ENCODE data around the gene RPL15. TPM values are rescaled to one million over a fixed set of nuclear protein-coding genes. Genes with fewer than 3 reads are reported as not detected.
"Not testable (repeated sequence)": the region's sequence is repeated elsewhere in the genome, so short reads cannot be mapped to it uniquely, and the experiment has no call there.

The RPL15 gene
- total and polyA plus RNA-seq, 3 experiments from 2014 or later: 2,200 to 4,233 (median 2,237) TPM

DNA sequence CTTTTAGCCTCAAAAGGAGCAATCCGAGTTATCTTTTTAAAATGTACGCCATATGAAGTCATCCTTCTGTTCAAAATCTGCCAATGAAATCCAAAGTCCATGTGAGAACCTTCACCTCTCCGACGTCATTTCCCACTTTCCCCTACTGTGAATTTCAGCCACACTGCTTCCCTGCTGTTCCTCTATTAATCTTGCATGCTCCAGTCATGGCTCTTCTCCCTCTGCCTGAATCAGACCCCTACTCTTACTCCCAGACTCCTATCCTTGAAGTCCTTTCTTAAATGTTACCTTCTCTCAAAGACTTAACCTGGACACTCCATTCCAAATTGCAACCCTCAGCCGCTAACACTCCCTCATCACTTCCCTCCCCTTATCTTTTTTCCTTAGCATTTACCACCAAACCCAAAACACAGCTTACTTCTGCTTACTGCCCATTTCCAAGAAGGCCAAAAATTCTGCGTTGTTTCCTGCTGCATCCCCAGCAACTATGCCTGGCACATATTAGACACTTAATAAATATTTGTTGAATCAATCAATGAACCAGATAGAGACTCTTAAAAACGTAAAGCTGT, 1.3 kb upstream of the RPL15 start:
- ChIA-PET CTCF (interaction anchor here (1.1 to 1.2 kb wide), 2 partner anchors 24 to 31 kb away, joined by 3 to 5 read pairs; no protein-coding TSS in a partner anchor), POLR2A (interaction anchor here (3.4 kb wide), 1 partner anchor 28 kb away, joined by 32 read pairs; no protein-coding TSS in a partner anchor)
- Histone ChIP-seq H3K27me3 (ENCODE audit: insufficient read depth, low read length, poor library complexity, severe bottlenecking) (no peaks in the 10 kb centered on the region), H3K36me3 (ENCODE audit: insufficient read depth, low read length) (peaks cover 17% of the 10 kb centered on the region), H3K27ac (ENCODE audit: low read depth, low read length) (no peak overlapping the region), H3K4me3 (ENCODE audit: low read length) (peak overlapping the region; percentile 94), H3K9me3 (ENCODE audit: low read length) (no peaks in the 10 kb centered on the region), H3K4me1 (ENCODE audit: insufficient read depth, low read length) (peaks cover 28% of the 10 kb centered on the region)
- Mint-ChIP-seq H3K9me3 (no peaks in the 10 kb centered on the region), H3K4me1 (peaks cover 41 to 68% (median 56%) of the 10 kb centered on the region in 3 donors), H3K27me3 (peaks cover 0 to 3% of the 10 kb centered on the region in 2 donors), H3K36me3 (peaks cover 4 to 44% (median 19%) of the 10 kb centered on the region in 3 donors), H3K27ac (peak overlapping the region in 6 of 8 donors; percentile 79 to 98 (median 96)), H3K4me3 (peak overlapping the region; percentile 98 to 100 (median 99))
- DNase-seq: no peak

DNA sequence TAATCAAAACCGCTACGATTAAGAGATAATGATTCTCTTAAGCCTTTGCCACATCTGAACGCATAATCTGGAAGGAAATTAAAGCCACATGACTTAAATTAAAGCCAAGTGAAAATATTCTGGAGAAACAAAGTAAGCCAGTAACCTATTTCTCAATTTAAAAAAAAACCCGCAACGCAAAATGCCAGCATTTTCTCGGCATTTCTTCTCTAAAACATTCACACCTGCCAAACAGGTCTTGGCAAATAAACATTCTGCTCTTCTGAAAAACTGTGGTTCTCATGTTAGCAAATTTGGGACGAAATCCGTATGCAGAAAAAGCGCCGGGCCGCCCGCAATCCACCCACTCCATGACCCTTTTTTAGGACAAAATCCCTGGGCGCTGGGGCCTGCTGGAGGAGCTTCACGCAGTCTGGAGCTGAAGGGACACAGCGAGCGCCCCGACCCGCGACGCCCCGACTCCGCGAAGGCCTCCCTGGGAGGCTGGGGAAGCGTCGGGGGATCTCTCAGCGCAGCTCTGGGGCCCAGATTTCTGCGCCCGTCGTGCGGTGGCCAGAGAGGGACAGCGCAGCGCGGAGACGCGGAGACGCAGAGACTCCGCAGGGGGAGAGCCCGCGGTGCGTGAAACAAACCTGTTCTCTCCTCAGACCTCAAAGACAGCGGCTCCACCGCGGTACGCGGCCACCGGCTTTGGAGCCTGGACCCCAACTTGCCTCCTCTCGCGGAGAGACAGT, 613 bp upstream of the RPL15 start:
- CTCF ChIA-PET: interaction anchor here (0.7 to 2.6 kb wide), 7 partner anchors 11 to 80 kb away, joined by 3 to 8 read pairs (median 5); no protein-coding TSS in a partner anchor
- Histone ChIP-seq H3K9me3 (ENCODE audit: low read length) (no peaks in the 10 kb centered on the region), H3K27me3 (ENCODE audit: insufficient read depth, low read length, poor library complexity, severe bottlenecking) (no peaks in the 10 kb centered on the region), H3K4me3 (ENCODE audit: low read length) (peak overlapping the region; percentile 94), H3K27ac (ENCODE audit: low read depth, low read length) (peak overlapping the region; percentile 88), H3K4me1 (ENCODE audit: insufficient read depth, low read length) (peaks cover 28% of the 10 kb centered on the region), H3K36me3 (ENCODE audit: insufficient read depth, low read length) (peaks cover 20% of the 10 kb centered on the region)
- no peaks in the 10 kb centered on the region for H3K9me3 Mint-ChIP-seq
- peaks cover 41 to 70% (median 57%) of the 10 kb centered on the region in 3 donors for H3K4me1 Mint-ChIP-seq
- H3K4me3 Mint-ChIP-seq: peak overlapping the region; percentile 98 to 100 (median 99)
- H3K36me3 Mint-ChIP-seq: peaks cover 4 to 47% (median 19%) of the 10 kb centered on the region in 3 donors
- peak overlapping the region; percentile 93 to 99 (median 98) for H3K27ac Mint-ChIP-seq
- POLR2A ChIA-PET: interaction anchor here (0.6 to 3.4 kb wide), 12 partner anchors 9 to 1867 kb away, joined by 3 to 32 read pairs (median 4); partner anchors contain the start of gene NGLY1
- H3K27me3 Mint-ChIP-seq: peaks cover 0 to 3% of the 10 kb centered on the region in 2 donors
- DNase-seq: no peak

DNA sequence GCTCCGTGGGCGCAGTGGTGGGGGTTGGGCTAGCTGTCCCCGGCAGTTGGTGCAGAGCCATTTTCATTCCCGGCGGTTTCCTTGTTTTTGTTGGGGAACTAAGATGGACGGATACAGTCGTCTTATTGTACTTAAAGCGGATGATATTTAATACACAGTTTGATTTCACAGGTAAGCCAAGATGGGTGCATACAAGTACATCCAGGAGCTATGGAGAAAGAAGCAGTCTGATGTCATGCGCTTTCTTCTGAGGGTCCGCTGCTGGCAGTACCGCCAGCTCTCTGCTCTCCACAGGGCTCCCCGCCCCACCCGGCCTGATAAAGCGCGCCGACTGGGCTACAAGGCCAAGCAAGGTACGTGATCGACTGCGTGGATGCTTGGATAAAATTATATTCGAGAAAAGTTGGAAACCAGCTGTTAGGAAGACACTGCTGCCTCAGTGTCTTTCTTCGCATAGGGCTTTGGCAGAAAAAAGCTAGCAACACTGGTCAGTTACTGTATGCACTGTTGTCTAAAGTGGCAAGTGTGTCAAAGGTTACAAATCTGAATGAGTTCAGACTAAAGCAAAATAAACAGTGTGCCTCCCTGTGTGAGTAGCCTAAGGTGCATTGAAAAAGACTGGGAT, 859 bp downstream of the RPL15 start:
- H3K4me1 ChIP-seq (ENCODE audit: insufficient read depth, low read length): peaks cover 28% of the 10 kb centered on the region
- H3K9me3 Mint-ChIP-seq; H3K27me3 ChIP-seq (ENCODE audit: insufficient read depth, low read length, poor library complexity, severe bottlenecking); H3K9me3 ChIP-seq (ENCODE audit: low read length); H3K27me3 Mint-ChIP-seq; DNase-seq: not testable (repeated sequence)
- H3K36me3 Mint-ChIP-seq: peaks cover 4 to 59% (median 19%) of the 10 kb centered on the region in 3 donors
- ChIA-PET CTCF (interaction anchor here (1.5 to 2.6 kb wide), 3 partner anchors 23 to 29 kb away, joined by 3 to 8 read pairs (median 7); no protein-coding TSS in a partner anchor), POLR2A (interaction anchor here (0.6 to 3.4 kb wide), 12 partner anchors 13 to 1866 kb away, joined by 3 to 32 read pairs (median 5); partner anchors contain the start of gene NGLY1)
- peak overlapping the region; percentile 98 to 100 (median 99) for H3K4me3 Mint-ChIP-seq
- H3K36me3 ChIP-seq (ENCODE audit: insufficient read depth, low read length): peaks cover 20% of the 10 kb centered on the region
- H3K4me1 Mint-ChIP-seq: peaks cover 39 to 67% (median 57%) of the 10 kb centered on the region in 3 donors
- peak overlapping the region; percentile 88 for H3K27ac ChIP-seq (ENCODE audit: low read depth, low read length)
- H3K4me3 ChIP-seq (ENCODE audit: low read length): peak overlapping the region; percentile 94
- peak overlapping the region; percentile 93 to 99 (median 98) for H3K27ac Mint-ChIP-seq

DNA sequence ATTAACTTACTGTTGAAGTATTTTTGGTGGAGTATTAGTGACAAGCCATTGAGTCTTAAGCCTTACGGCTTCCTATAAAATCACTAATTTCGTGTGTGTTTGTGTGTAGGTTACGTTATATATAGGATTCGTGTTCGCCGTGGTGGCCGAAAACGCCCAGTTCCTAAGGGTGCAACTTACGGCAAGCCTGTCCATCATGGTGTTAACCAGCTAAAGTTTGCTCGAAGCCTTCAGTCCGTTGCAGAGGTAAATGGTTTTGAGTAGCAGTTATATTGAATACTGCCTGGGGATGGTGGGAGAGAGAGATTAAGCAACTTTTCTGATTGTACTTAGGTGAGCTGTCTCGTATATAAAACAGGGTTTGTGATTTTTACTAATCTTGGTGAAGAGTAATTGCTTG, 1.4 kb downstream of the RPL15 start:
- not testable (repeated sequence) for H3K9me3 ChIP-seq (ENCODE audit: low read length); H3K27me3 ChIP-seq (ENCODE audit: insufficient read depth, low read length, poor library complexity, severe bottlenecking); H3K27me3 Mint-ChIP-seq; H3K9me3 Mint-ChIP-seq; DNase-seq
- peaks cover 28% of the 10 kb centered on the region for H3K4me1 ChIP-seq (ENCODE audit: insufficient read depth, low read length)
- Mint-ChIP-seq H3K4me1 (peaks cover 39 to 67% (median 57%) of the 10 kb centered on the region in 3 donors), H3K36me3 (peaks cover 4 to 62% (median 19%) of the 10 kb centered on the region in 3 donors), H3K4me3 (peak overlapping the region; percentile 98 to 100 (median 99)), H3K27ac (peak overlapping the region; percentile 93 to 99 (median 98))
- POLR2A ChIA-PET: interaction anchor here (0.6 to 3.4 kb wide), 7 partner anchors 21 to 1730 kb away, joined by 3 to 32 read pairs (median 6); no protein-coding TSS in a partner anchor
- H3K36me3 ChIP-seq (ENCODE audit: insufficient read depth, low read length): peaks cover 20% of the 10 kb centered on the region
- CTCF ChIA-PET: interaction anchor here (1.5 to 2.6 kb wide), 3 partner anchors 23 to 30 kb away, joined by 3 to 8 read pairs (median 7); no protein-coding TSS in a partner anchor
- peak overlapping the region; percentile 88 for H3K27ac ChIP-seq (ENCODE audit: low read depth, low read length)
- peak overlapping the region; percentile 94 for H3K4me3 ChIP-seq (ENCODE audit: low read length)

DNA sequence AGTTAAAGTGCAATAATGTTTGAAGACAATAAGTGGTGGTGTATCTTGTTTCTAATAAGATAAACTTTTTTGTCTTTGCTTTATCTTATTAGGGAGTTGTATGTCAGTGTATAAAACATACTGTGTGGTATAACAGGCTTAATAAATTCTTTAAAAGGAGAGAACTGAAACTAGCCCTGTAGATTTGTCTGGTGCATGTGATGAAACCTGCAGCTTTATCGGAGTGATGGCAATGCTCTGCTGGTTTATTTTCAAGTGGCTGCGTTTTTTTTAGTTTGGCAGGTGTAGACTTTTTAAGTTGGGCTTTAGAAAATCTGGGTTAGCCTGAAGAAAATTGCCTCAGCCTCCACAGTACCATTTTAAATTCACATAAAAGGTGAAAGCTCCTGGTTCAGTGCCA, 2.7 kb downstream of the RPL15 start:
- H3K27ac ChIP-seq (ENCODE audit: low read depth, low read length): no peak overlapping the region

DNA sequence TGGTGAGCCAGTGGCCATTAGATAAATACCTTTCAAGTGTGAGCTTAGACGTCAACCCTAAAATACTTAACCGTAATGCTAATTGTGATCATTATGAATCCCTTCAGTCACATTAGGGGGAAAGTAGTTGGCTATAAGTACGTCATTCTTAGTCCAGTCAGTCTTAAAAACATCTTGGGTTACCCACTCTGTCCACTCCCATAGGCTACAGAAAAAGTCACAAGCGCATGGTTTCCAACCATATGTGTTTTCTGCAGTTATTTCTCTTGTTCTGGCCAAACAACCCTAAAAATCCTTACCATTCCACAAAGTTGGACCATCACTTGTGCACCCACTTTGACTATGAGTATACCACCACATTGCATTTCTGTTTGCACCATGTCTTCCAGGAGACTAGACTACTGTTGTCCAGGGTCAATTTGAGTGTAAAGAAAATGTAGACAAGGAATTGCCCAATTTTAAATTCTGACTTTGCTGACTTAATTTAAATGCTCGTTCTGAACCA, 3.3 kb downstream of the RPL15 start:
- peaks cover 24% of the 10 kb centered on the region for H3K4me1 ChIP-seq (ENCODE audit: insufficient read depth, low read length)
- H3K27ac Mint-ChIP-seq: peak overlapping the region; percentile 12 to 96 (median 75)
- peaks cover 0 to 5% of the 10 kb centered on the region in 2 donors for H3K27me3 Mint-ChIP-seq
- H3K9me3 ChIP-seq (ENCODE audit: low read length): no peaks in the 10 kb centered on the region
- DNase-seq: no peak
- H3K27me3 ChIP-seq (ENCODE audit: insufficient read depth, low read length, poor library complexity, severe bottlenecking): no peaks in the 10 kb centered on the region
- H3K36me3 Mint-ChIP-seq: peaks cover 4 to 66% (median 19%) of the 10 kb centered on the region in 3 donors
- H3K4me3 ChIP-seq (ENCODE audit: low read length): no peak overlapping the region
- H3K4me3 Mint-ChIP-seq: peak overlapping the region in 4 of 7 donors; percentile 1 to 99 (median 44)
- peaks cover 20% of the 10 kb centered on the region for H3K36me3 ChIP-seq (ENCODE audit: insufficient read depth, low read length)
- ChIA-PET CTCF (no interaction called here), POLR2A (no interaction called here)
- H3K9me3 Mint-ChIP-seq: no peaks in the 10 kb centered on the region
- no peak overlapping the region for H3K27ac ChIP-seq (ENCODE audit: low read depth, low read length)
- peaks cover 39 to 54% (median 45%) of the 10 kb centered on the region in 3 donors for H3K4me1 Mint-ChIP-seq

More for the DNA sequence above, 2.7 kb downstream of the RPL15 start:
- H3K27me3 ChIP-seq (ENCODE audit: insufficient read depth, low read length, poor library complexity, severe bottlenecking): no peaks in the 10 kb centered on the region
- peaks cover 28% of the 10 kb centered on the region for H3K4me1 ChIP-seq (ENCODE audit: insufficient read depth, low read length)
- Mint-ChIP-seq H3K4me3 (peak overlapping the region in 4 of 7 donors; percentile 29 to 100 (median 79)), H3K27me3 (peaks cover 0 to 5% of the 10 kb centered on the region in 2 donors), H3K36me3 (peaks cover 4 to 64% (median 19%) of the 10 kb centered on the region in 3 donors), H3K9me3 (no peaks in the 10 kb centered on the region), H3K27ac (peak overlapping the region in 6 of 8 donors; percentile 12 to 96 (median 69)), H3K4me1 (peaks cover 39 to 60% (median 50%) of the 10 kb centered on the region in 3 donors)
- ChIA-PET POLR2A (interaction anchor here (3.2 kb wide), 1 partner anchor 27 kb away, joined by 31 read pairs; no protein-coding TSS in a partner anchor), CTCF (no interaction called here)
- no peak overlapping the region for H3K4me3 ChIP-seq (ENCODE audit: low read length)
- no peak for DNase-seq
- no peaks in the 10 kb centered on the region for H3K9me3 ChIP-seq (ENCODE audit: low read length)
- peaks cover 20% of the 10 kb centered on the region for H3K36me3 ChIP-seq (ENCODE audit: insufficient read depth, low read length)

DNA sequence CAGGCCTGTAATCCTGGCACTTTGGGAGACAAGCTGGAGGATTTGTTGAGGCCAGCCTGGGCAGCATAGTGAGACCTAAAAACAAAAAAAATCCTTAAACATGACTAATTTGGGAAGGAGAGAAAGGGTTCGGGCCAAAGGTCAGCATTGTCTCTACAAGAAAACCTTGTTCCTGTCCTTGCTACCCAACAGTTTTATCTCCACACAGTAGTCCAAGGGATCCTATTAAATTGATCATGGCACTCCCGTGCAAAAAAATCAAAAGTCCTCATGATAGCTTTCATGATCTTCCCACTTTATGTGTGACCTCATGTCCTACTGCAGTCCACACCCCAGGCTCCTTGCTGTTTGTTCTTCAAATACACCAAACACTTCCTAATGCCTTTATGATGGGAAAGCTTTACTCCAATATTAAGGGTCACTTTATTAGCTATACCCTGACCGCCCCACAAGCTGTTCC, 4.2 kb downstream of the RPL15 start:
- Mint-ChIP-seq H3K4me3 (peak overlapping the region in 1 of 7 donors; percentile 60), H3K9me3 (no peaks in the 10 kb centered on the region), H3K4me1 (peaks cover 32 to 45% (median 36%) of the 10 kb centered on the region in 3 donors), H3K36me3 (peaks cover 4 to 66% (median 18%) of the 10 kb centered on the region in 3 donors), H3K27ac (peak overlapping the region in 7 of 8 donors; percentile 14 to 96 (median 57)), H3K27me3 (peaks cover 0 to 2% of the 10 kb centered on the region in 2 donors)
- no peak overlapping the region for H3K4me3 ChIP-seq (ENCODE audit: low read length)
- no peak for DNase-seq
- H3K9me3 ChIP-seq (ENCODE audit: low read length): no peaks in the 10 kb centered on the region
- peaks cover 20% of the 10 kb centered on the region for H3K36me3 ChIP-seq (ENCODE audit: insufficient read depth, low read length)
- H3K27ac ChIP-seq (ENCODE audit: low read depth, low read length): no peak overlapping the region
- no peaks in the 10 kb centered on the region for H3K27me3 ChIP-seq (ENCODE audit: insufficient read depth, low read length, poor library complexity, severe bottlenecking)
- ChIA-PET POLR2A (no interaction called here), CTCF (interaction anchor here (0.8 kb wide), 1 partner anchor 16 kb away, joined by 3 read pairs; no protein-coding TSS in a partner anchor)
- peaks cover 15% of the 10 kb centered on the region for H3K4me1 ChIP-seq (ENCODE audit: insufficient read depth, low read length)
